Neural cell (in vitro differentiated cells): ENCODE results near the gene GAB2. TPM values are rescaled to one million over a fixed set of nuclear protein-coding genes. Genes with fewer than 3 reads are reported as not detected.
A peak's percentile ranks its signal among the peaks of the same experiment; 100 is the strongest.

Experiments used
- H2AFZ ChIP-seq: fragments of 200-600, 300-800 bp; sonication (generic), shearing (Covaris generic); 2 replicates; pipeline ENCODE4 v1.6.0; 2014; ENCODE audit warnings: low read depth, mild to moderate bottlenecking, antibody characterized with exemption, low read length, moderate library complexity
- H3F3A ChIP-seq: fragments of 200-600 bp; shearing (Covaris generic); 2 replicates; pipeline ENCODE4 v1.6.1; 2016; ENCODE audit warnings: mild to moderate bottlenecking, moderate library complexity, mixed read lengths, antibody characterized with exemption, low read length; ENCODE audit not compliant: insufficient read depth, poor library complexity, severe bottlenecking
- H3K27ac ChIP-seq: fragments of 200-600, 300-800 bp; sonication (generic), shearing (Covaris generic); 2 replicates; pipeline ENCODE4 v1.5.1; 2014; ENCODE audit warnings: mild to moderate bottlenecking, low read length, moderate library complexity
- H3K27me3 ChIP-seq: fragments of 300-800, 200-600 bp; sonication (generic), shearing (Covaris generic); 2 replicates; pipeline ENCODE4 v1.6.0; 2014; ENCODE audit warnings: mild to moderate bottlenecking, low read depth, low read length, moderate library complexity; ENCODE audit not compliant: insufficient read depth
- H3K36me3 ChIP-seq: fragments of 300-800, 200-600 bp; sonication (generic), shearing (Covaris generic); 2 replicates; pipeline ENCODE4 v1.5.1; 2014; ENCODE audit warnings: mild to moderate bottlenecking, antibody characterized with exemption, low read length, moderate library complexity; ENCODE audit not compliant: insufficient read depth
- H3K4me2 ChIP-seq: fragments of 300-800, 200-600 bp; sonication (generic), shearing (Covaris generic); 2 replicates; pipeline ENCODE4 v1.6.0; 2014; ENCODE audit warnings: mild to moderate bottlenecking, low read length
- H3K4me3 ChIP-seq: fragments of 300-800, 200-600 bp; sonication (generic), shearing (Covaris generic); 2 replicates; pipeline ENCODE4 v1.5.1; 2014; ENCODE audit warnings: mild to moderate bottlenecking, low read length, moderate library complexity
- H3K79me2 ChIP-seq: fragments of 200-600 bp; shearing (Covaris generic); replicated peaks from 2 replicates; pipeline ENCODE4 v1.6.0; 2014; ENCODE audit warnings: mild to moderate bottlenecking, low read length, moderate library complexity; ENCODE audit not compliant: insufficient read depth
- H3K9ac ChIP-seq: fragments of 300-800, 200-600 bp; sonication (generic), shearing (Covaris generic); 2 replicates; pipeline ENCODE4 v1.6.1; 2016; ENCODE audit warnings: mild to moderate bottlenecking, low read length, mixed read lengths
- H3K9me2 ChIP-seq: fragments of 200-600 bp; shearing (Covaris generic); 2 replicates; pipeline ENCODE4 v1.6.1; 2016; ENCODE audit warnings: mild to moderate bottlenecking, low read length, mixed read lengths; ENCODE audit not compliant: insufficient read depth
- H3K9me3 ChIP-seq: fragments of 200-600, 300-800 bp; sonication (generic), shearing (Covaris generic); 2 replicates; pipeline ENCODE4 v1.6.1; 2016; ENCODE audit warnings: mild to moderate bottlenecking, mixed run types, low read length, moderate library complexity, mixed read lengths
- H4K20me1 ChIP-seq: fragments of 200-600 bp; shearing (Covaris generic); 2 replicates; pipeline ENCODE4 v1.6.1; 2016; ENCODE audit warnings: mild to moderate bottlenecking, mixed run types; ENCODE audit not compliant: insufficient read depth
- CTCF ChIP-seq: fragments of 450-650 bp; IDR thresholded peaks from 2 replicates; pipeline ENCODE4 v1.5.1; 2014; ENCODE audit warnings: antibody characterized with exemption, mild to moderate bottlenecking, moderate library complexity; ENCODE audit not compliant: poor library complexity, severe bottlenecking
- EP300 ChIP-seq: fragments of 450-650 bp; conservative IDR thresholded peaks from 2 replicates; pipeline ENCODE4 v1.6.1; 2014; ENCODE audit warnings: antibody characterized with exemption, mild to moderate bottlenecking, moderate library complexity; ENCODE audit not compliant: poor library complexity, severe bottlenecking
- EZH2 ChIP-seq: fragments of 200-600, 300-800 bp; shearing (Covaris generic), sonication (generic); IDR thresholded peaks from 2 replicates; pipeline ENCODE4 v1.6.1; 2014; ENCODE audit warnings: antibody characterized with exemption, low read length, borderline replicate concordance, mild to moderate bottlenecking; ENCODE audit not compliant: insufficient read depth, poor library complexity, severe bottlenecking
- MXI1 ChIP-seq: fragments of 450-650 bp; conservative IDR thresholded peaks from 2 replicates; pipeline ENCODE4 v1.6.1; 2014; ENCODE audit warnings: antibody characterized with exemption, mild to moderate bottlenecking; ENCODE audit not compliant: poor library complexity, severe bottlenecking
- POLR2AphosphoS5 ChIP-seq: IDR thresholded peaks from 2 replicates; pipeline ENCODE4 v1.6.1; 2012
- RAD21 ChIP-seq: fragments of 450-650 bp; conservative IDR thresholded peaks from 2 replicates; pipeline ENCODE4 v1.6.1; 2014; ENCODE audit warnings: antibody characterized with exemption, mild to moderate bottlenecking, moderate library complexity
- REST ChIP-seq: IDR thresholded peaks from 2 replicates; pipeline ENCODE4 v1.6.1; 2012; ENCODE audit warnings: borderline replicate concordance
- SMC3 ChIP-seq: fragments of 450-650 bp; conservative IDR thresholded peaks from 2 replicates; pipeline ENCODE4 v1.6.1; 2014; ENCODE audit warnings: antibody characterized with exemption, mild to moderate bottlenecking, moderate library complexity; ENCODE audit not compliant: poor library complexity
- TAF1 ChIP-seq: IDR thresholded peaks from 2 replicates; pipeline ENCODE4 v1.6.1; 2012; ENCODE audit warnings: low read depth
- polyA plus RNA-seq: library from polyadenylated mRNA; depleted of rRNA; stranded (reverse); fragments of >200 nt; gene quantifications from 2 replicates; pipeline ENCODE4 v1.2.3, GENCODE V29; 2014

Gene GAB2
- polyA plus RNA-seq, 1 donor from 2014 or later = 21.9 TPM

DNA sequence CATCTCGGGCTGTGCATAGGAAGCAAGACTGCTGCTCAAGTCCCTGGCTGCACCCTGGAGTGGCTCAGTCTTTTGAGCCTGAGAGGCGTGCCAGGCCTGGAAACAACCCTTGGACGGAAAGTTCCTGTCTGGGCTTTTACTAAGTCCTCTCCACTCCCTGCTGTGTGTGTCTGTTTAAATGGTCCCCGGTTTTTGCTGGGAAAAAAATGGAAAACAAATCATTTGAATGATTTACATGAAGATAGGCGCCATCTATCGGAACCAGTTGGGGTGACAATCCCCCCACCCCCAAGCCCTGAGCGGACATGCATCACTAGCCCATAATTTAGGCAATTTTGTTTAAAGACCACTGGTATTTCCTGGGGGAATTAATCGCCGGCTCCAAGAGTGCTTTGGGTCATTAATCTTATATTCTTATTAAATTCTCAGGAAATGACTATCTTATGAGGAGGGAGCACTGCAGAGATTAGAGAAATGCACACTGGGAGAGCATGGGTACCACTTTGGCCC lies 2.7 kb upstream of the GAB2 start:
- no peaks in the 10 kb centered on the region for H3K9me3 ChIP-seq
- no peaks in the 10 kb centered on the region for H4K20me1 ChIP-seq
- H3K4me2 ChIP-seq = no peak overlapping the region
- no peak overlapping the region for H2AFZ ChIP-seq
- no peak overlapping the region for H3K9ac ChIP-seq
- H3K27me3 ChIP-seq = no peaks in the 10 kb centered on the region
- H3K27ac ChIP-seq = no peak overlapping the region
- peaks cover 4% of the 10 kb centered on the region for H3F3A ChIP-seq
- TF ChIP-seq MXI1 (no peak), CTCF (peak; percentile 62), RAD21 (peak; percentile 53)
- H3K79me2 ChIP-seq = peaks cover 14% of the 10 kb centered on the region
- no peaks in the 10 kb centered on the region for H3K9me2 ChIP-seq
- H3K36me3 ChIP-seq = no peaks in the 10 kb centered on the region
- no peak overlapping the region for H3K4me3 ChIP-seq

DNA sequence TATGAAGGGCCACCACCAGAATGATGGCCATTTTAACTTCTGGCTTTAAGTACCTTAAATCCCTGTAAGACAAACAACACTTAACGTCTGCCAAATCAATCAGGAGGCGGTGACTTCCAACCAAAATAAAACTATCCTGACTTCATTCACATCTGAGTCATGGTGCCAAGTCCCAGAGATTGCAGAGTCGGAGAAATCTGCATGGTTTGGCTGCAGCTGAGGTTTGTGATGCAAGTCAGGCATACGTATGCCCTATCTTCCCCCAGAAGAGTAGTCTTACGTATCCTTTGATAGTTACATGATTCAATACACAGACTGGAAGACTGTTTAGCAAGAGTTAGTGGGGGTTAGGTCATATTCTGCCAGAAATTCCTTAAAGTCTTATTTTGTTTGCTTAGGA lies 1.7 kb upstream of the GAB2 start:
- H3K9ac ChIP-seq = no peak overlapping the region
- peak overlapping the region; percentile 74 for H3K4me2 ChIP-seq
- no peaks in the 10 kb centered on the region for H3K27me3 ChIP-seq
- H3K36me3 ChIP-seq = no peaks in the 10 kb centered on the region
- H3K27ac ChIP-seq = peak overlapping the region; percentile 86
- TF ChIP-seq POLR2AphosphoS5 (no peak), RAD21 (no peak), EZH2 (no peak), TAF1 (no peak)
- peaks cover 24% of the 10 kb centered on the region for H3K79me2 ChIP-seq
- peaks cover 4% of the 10 kb centered on the region for H3F3A ChIP-seq
- no peaks in the 10 kb centered on the region for H4K20me1 ChIP-seq
- H3K9me2 ChIP-seq = no peaks in the 10 kb centered on the region
- H3K9me3 ChIP-seq = no peaks in the 10 kb centered on the region
- H2AFZ ChIP-seq = no peak overlapping the region
- H3K4me3 ChIP-seq = no peak overlapping the region

DNA sequence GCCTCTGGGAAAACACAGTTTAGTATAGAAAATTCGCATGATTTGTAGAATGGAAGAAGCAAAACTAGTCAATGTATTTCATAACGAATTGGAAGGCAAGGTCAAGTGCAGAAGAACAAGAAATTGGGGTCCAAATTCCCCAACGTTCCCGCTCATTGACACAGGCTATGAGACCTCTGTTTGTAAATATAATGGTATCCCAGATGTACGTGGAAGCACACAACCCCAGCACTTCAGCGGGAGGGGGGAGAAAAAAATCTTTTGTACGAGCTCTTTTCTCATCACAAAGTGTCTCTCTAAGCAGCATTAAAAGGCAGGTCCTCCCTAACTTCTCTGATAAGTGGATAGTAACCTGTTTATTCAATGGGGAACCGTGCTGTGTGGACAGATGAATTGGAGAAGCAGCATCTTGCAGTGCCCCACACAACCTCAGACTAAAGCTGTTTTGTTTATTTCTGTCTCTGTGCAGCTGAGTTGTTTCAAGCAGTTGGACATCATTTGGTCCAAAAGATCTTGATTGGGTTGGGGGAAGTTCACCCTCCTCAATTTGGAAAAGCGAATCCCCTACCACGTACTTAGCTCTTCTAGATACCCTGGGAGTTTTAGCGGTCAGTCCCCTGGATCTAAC lies 1.1 kb upstream of the GAB2 start:
- Histone ChIP-seq H2AFZ (peak overlapping the region; percentile 75), H3K27ac (peak overlapping the region; percentile 86), H3K9me2 (no peaks in the 10 kb centered on the region), H3K79me2 (peaks cover 30% of the 10 kb centered on the region), H4K20me1 (no peaks in the 10 kb centered on the region), H3K27me3 (no peaks in the 10 kb centered on the region), H3K9ac (peak overlapping the region; percentile 80), H3K36me3 (no peaks in the 10 kb centered on the region), H3K9me3 (no peaks in the 10 kb centered on the region), H3K4me2 (peak overlapping the region; percentile 74), H3F3A (peaks cover 4% of the 10 kb centered on the region), H3K4me3 (peak overlapping the region; percentile 69)
- TF ChIP-seq EP300 = no peak
- no peak for TF ChIP-seq REST
- no peak for TF ChIP-seq EZH2
- TF ChIP-seq POLR2AphosphoS5 = no peak
- TF ChIP-seq MXI1 = no peak
- TF ChIP-seq TAF1 = no peak
- no peak for TF ChIP-seq RAD21
- TF ChIP-seq CTCF = no peak
- TF ChIP-seq SMC3 = no peak
